ENCODE results near the gene SFTPD. TPM values are rescaled to one million over a fixed set of nuclear protein-coding genes. Genes with fewer than 3 reads are reported as not detected.
A peak's percentile ranks its signal among the peaks of the same experiment; 100 is the strongest.

Gene SFTPD
- total and polyA plus RNA-seq, 9 of the 15 experiments (the other 6 are each of a cell fraction or from before 2014, with no cell fraction given), result 0.20 TPM; not detected in 8

- no peak overlapping the region for H2AFZ ChIP-seq (ENCODE audit: low read depth, low read length)
- no peaks in the 10 kb centered on the region for H4K20me1 ChIP-seq (replicated peaks; ENCODE audit: control insufficient read depth, insufficient read depth, low read length)
- ChIA-PET POLR2A (no interaction called here), CTCF (ENCODE audit: low intra/inter-chr PET ratio) (no interaction called here)
- H3K27me3 ChIP-seq (ENCODE audit: control insufficient read depth in 2 of 2, insufficient read depth in 2 of 2, low read length in 2 of 2), result peaks cover 0 to 10% of the 10 kb centered on the region in 2 experiments; a peak in 2 of 5 replicates
- no TSS peak for BruUV-seq (replicated peaks)
- no peak for ATAC-seq
- no peak for DNase-seq (ENCODE audit: extremely low read depth in 1 of 4, low spot score in 3 of 4)
- H3K36me3 ChIP-seq (ENCODE audit: control insufficient read depth, insufficient read depth, low read length), result no peaks in the 10 kb centered on the region
- H3K27ac ChIP-seq (ENCODE audit: extremely low read depth, low read depth, low read length), result no peak overlapping the region
- intact Hi-C loops (cut with micrococcal nuclease) (no loop called here), in situ Hi-C loops (cut with MboI) (no loop called here)
- H3K79me2 ChIP-seq (ENCODE audit: control insufficient read depth, insufficient read depth, low read length), result no peaks in the 10 kb centered on the region
- TF ChIP-seq ARNT (IDR thresholded peaks at IDR 0.05) (no peak), JUN (IDR thresholded peaks at IDR 0.05; ENCODE audit: borderline replicate concordance, low read depth, low read length) (no peak), JUN (CRISPR knock-in tag; IDR thresholded peaks at IDR 0.05; ENCODE audit: borderline replicate concordance) (no peak), L3MBTL2 (IDR thresholded peaks at IDR 0.05) (no peak), HMGN3 (IDR thresholded peaks at IDR 0.05; ENCODE audit: borderline replicate concordance, extremely low read depth, insufficient read length, low read depth, low read length) (no peak), E2F4 (CRISPR knock-in tag; IDR thresholded peaks at IDR 0.05; ENCODE audit: low read depth) (no peak), BCOR (IDR thresholded peaks at IDR 0.05) (no peak), ZC3H4 (CRISPR knock-in tag; IDR thresholded peaks at IDR 0.05; ENCODE audit: borderline replicate concordance) (no peak), ZNF174 (CRISPR knock-in tag; IDR thresholded peaks at IDR 0.05) (no peak), ZMIZ1 (IDR thresholded peaks at IDR 0.05; ENCODE audit: low read depth in 2 of 2, low read length in 2 of 2) (no peak), KLF16 (IDR thresholded peaks at IDR 0.05) (no peak)
- WGBS (ENCODE audit: insufficient coverage, low coverage, missing lambda C conversion rate), result 0% methylated on average over 1 of the region's 1 CpG
- H3K9ac ChIP-seq (ENCODE audit: insufficient read depth in 1 of 2, low read depth in 2 of 2, low read length in 2 of 2), result peak overlapping the region in 1 of 2 experiments; percentile 48; a peak in 1 of 4 replicates
- FAIRE-seq, result no peak
- H3K4me2 ChIP-seq (ENCODE audit: insufficient read depth, low read length), result no peak overlapping the region
- no peaks in the 10 kb centered on the region for H3K9me3 ChIP-seq (replicated peaks; ENCODE audit: control insufficient read depth, insufficient read depth, low read depth, low read length)
- H3K9me1 ChIP-seq (ENCODE audit: control insufficient read depth, insufficient read depth, low read length), result no peaks in the 10 kb centered on the region
- no peaks in the 10 kb centered on the region for H3K4me1 ChIP-seq (replicated peaks in 1 of 2; ENCODE audit: control insufficient read depth in 2 of 2, insufficient read depth in 2 of 2, low read length in 2 of 2)
- no peak overlapping the region for H3K4me3 ChIP-seq
These were observed 47.2 kb upstream of the SFTPD start for GRCh38 chr10:79995979-79996634.
